Spleen (tissue), 11 donors: ENCODE results near the gene TMEM178B. TPM values are rescaled to one million over a fixed set of nuclear protein-coding genes. Genes with fewer than 3 reads are reported as not detected.

Source experiments
- DNase-seq: peaks from one replicate; pipeline ENCODE4 v3.0.0-alpha.2; 2020
- H3K27ac ChIP-seq, 8 donors: fragments of 200-600 bp; sonication (generic) in 7 of 8; 1 replicate in 4 of 8; 2 replicates in 4 of 8; pipeline versions ENCODE4 v1.5.0 to v1.8.0; 2016 to 2021; ENCODE audit warnings: inconsistent platforms in 4 of 8, mild to moderate bottlenecking in 4 of 8, moderate library complexity in 1 of 8
- H3K27me3 ChIP-seq, 7 donors: fragments of 200-600 bp; sonication (generic) in 6 of 7; replicated peaks in 1 of 7; 1 replicate in 4 of 7; 2 replicates in 3 of 7; pipeline versions ENCODE4 v1.5.0 to v1.8.0; 2016 to 2021; ENCODE audit warnings: inconsistent platforms in 3 of 7, mild to moderate bottlenecking in 1 of 7
- H3K36me3 ChIP-seq, 6 donors: fragments of 200-600 bp; sonication (generic) in 5 of 6; 1 replicate in 4 of 6; 2 replicates in 2 of 6; pipeline versions ENCODE4 v1.5.0 to v1.8.0; 2016 to 2021; ENCODE audit warnings: inconsistent platforms in 2 of 6
- H3K4me1 ChIP-seq, 6 donors: fragments of 200-600 bp; sonication (generic) in 5 of 6; 1 replicate in 3 of 6; 2 replicates in 3 of 6; pipeline versions ENCODE4 v1.5.0 to v1.8.0; 2016 to 2021; ENCODE audit warnings: inconsistent platforms in 3 of 6
- H3K4me3 ChIP-seq, 8 donors: fragments of 200-600 bp; sonication (generic) in 7 of 8; 1 replicate in 4 of 8; 2 replicates in 4 of 8; pipeline versions ENCODE4 v1.5.0 to v1.8.0; 2016 to 2021; ENCODE audit warnings: inconsistent platforms in 4 of 8, mild to moderate bottlenecking in 4 of 8, moderate library complexity in 2 of 8
- H3K9me3 ChIP-seq, 8 donors: fragments of 200-600 bp; sonication (generic) in 7 of 8; 1 replicate in 4 of 8; 2 replicates in 4 of 8; pipeline versions ENCODE4 v1.5.0 to v1.8.0; 2016 to 2021; ENCODE audit warnings: inconsistent platforms in 4 of 8
- CTCF ChIP-seq, 11 experiments: fragments of 200-600 bp in 7 of 11; fragments of 450-650 bp in 4 of 11; sonication (generic) in 4 of 11; IDR thresholded peaks in 8 of 11; conservative IDR thresholded peaks in 3 of 11; 1 replicate in 7 of 11; 2 replicates in 4 of 11; pipeline versions ENCODE4 v1.4.0 to v1.8.0; 2016 to 2021; ENCODE audit warnings: antibody characterized with exemption in 11 of 11, inconsistent platforms in 4 of 11, mild to moderate bottlenecking in 1 of 11
- POLR2A ChIP-seq, 3 donors: fragments of 450-650 bp; IDR thresholded peaks; one replicate each; pipeline ENCODE4 v1.5.1; 2017; ENCODE audit warnings: antibody characterized with exemption in 3 of 3, mild to moderate bottlenecking in 1 of 3
- POLR2AphosphoS5 ChIP-seq, 3 donors: sonication (generic); formaldehyde crosslinking; IDR thresholded peaks; one replicate each; pipeline ENCODE4 v1.5.1; 2017; ENCODE audit warnings: antibody characterized with exemption in 3 of 3
- WGBS, 5 donors: extraction: QIAGEN DNeasy Blood & Tissue Kit in 3 of 5; methylation state at CpG; one replicate each; pipeline versions ENCODE4 v1.1.5 to v1.1.7; 2013 to 2018; 5-methylcytosine and 5-hydroxymethylcytosine counted together
- intact Hi-C: fragments of 100-400 bp; cut with DNase I; formaldehyde crosslinking; loops from one replicate; pipeline ENCODE4 v1.15.0; 2023; ENCODE audit warnings: low total_unique reads
- polyA plus RNA-seq, 3 donors: library from polyadenylated mRNA; stranded (reverse); fragments of 200-250 nt; gene quantifications; one replicate each; pipeline ENCODE4 v1.2.1, GENCODE V29; 2013
- total RNA-seq, 7 donors: library from RNA; depleted of rRNA in 3 of 7; stranded (reverse); fragments of >200 nt in 3 of 7; fragmentation: NEBNext Ultra II Directional in 4 of 7; extraction: Animal tissue kit (Norgen Biotek cat#: 25700) in 4 of 7; gene quantifications; one replicate each; pipeline versions ENCODE4 v1.1.0 to v1.2.1, GENCODE V29; 2016 to 2021
- donor health status: healthy with polysubstance abuse.
- donor health status: DM: no; HTN: no; CAD: no; lungs with moderate emphysema.
- donor health status: DM: no; HTN: no; CAD: no.
- donor health status: Bipolar disorder and iron deficiency.
- donor health status: healthy.
- donor health status: DM: no; HTN: no; CAD: no.
- donor health status: DM: yes; HTN: yes; CAD: no.

Gene TMEM178B
- total and polyA plus RNA-seq, 10 donors = 0.35 to 5.5 (median 1.3) TPM

GRCh38 chr7:141370650-141371049, 296.8 kb downstream of the TMEM178B start:
- no peaks in the 10 kb centered on the region for H3K9me3 ChIP-seq
- H3K4me1 ChIP-seq = no peaks in the 10 kb centered on the region
- H3K27ac ChIP-seq = no peak overlapping the region
- DNase-seq = no peak
- H3K27me3 ChIP-seq = no peaks in the 10 kb centered on the region
- intact Hi-C loops = no loop called here
- H3K4me3 ChIP-seq = no peak overlapping the region
- TF ChIP-seq POLR2AphosphoS5 (IDR thresholded peaks at IDR 0.05) = no peak
- no peaks in the 10 kb centered on the region for H3K36me3 ChIP-seq
- 86 to 98% (median 93%) methylated on average over 4 to 5 of the region's 5 CpGs for WGBS, 5 donors

- TF ChIP-seq POLR2AphosphoS5 (IDR thresholded peaks at IDR 0.05) = no peak
- TF ChIP-seq POLR2A (IDR thresholded peaks at IDR 0.05) = no peak
- no peak for TF ChIP-seq CTCF (IDR thresholded peaks at IDR 0.05 in 8 of 11, conservative IDR thresholded peaks at IDR 0.05 in 3 of 11)
- H3K4me1 ChIP-seq = no peaks in the 10 kb centered on the region
- H3K27me3 ChIP-seq = no peaks in the 10 kb centered on the region
- H3K4me3 ChIP-seq = no peak overlapping the region
- WGBS, 5 donors = 91 to 97% (median 95%) methylated on average over 9 of the region's 9 CpGs
- peaks cover 0 to 3% (median 0%) of the 10 kb centered on the region in 8 donors for H3K9me3 ChIP-seq
- DNase-seq = no peak
- intact Hi-C loops = no loop called here
- H3K27ac ChIP-seq = no peak overlapping the region
- no peaks in the 10 kb centered on the region for H3K36me3 ChIP-seq
These were observed 300.6 kb downstream of the TMEM178B start for GRCh38 chr7:141374425-141374824.

GRCh38 chr7:141375442-141375841, 301.6 kb downstream of the TMEM178B start:
- Histone ChIP-seq H3K36me3 (no peaks in the 10 kb centered on the region), H3K4me3 (no peak overlapping the region), H3K4me1 (no peaks in the 10 kb centered on the region), H3K27me3 (no peaks in the 10 kb centered on the region), H3K27ac (no peak overlapping the region), H3K9me3 (peaks cover 0 to 3% (median 0%) of the 10 kb centered on the region in 8 donors)
- TF ChIP-seq POLR2A (IDR thresholded peaks at IDR 0.05) (no peak), POLR2AphosphoS5 (IDR thresholded peaks at IDR 0.05) (no peak), CTCF (IDR thresholded peaks at IDR 0.05 in 8 of 11, conservative IDR thresholded peaks at IDR 0.05 in 3 of 11) (no peak)
- DNase-seq = no peak
- intact Hi-C loops = no loop called here
- WGBS, 5 donors = 57 to 71% (median 63%) methylated on average over 2 of the region's 2 CpGs

GRCh38 chr7:141377906-141378305, 304.0 kb downstream of the TMEM178B start:
- WGBS, 5 donors = 63 to 80% (median 73%) methylated on average over 4 of the region's 4 CpGs
- H3K4me3 ChIP-seq = no peak overlapping the region
- DNase-seq = no peak
- H3K9me3 ChIP-seq = peaks cover 0 to 3% (median 0%) of the 10 kb centered on the region in 8 donors
- TF ChIP-seq CTCF (IDR thresholded peaks at IDR 0.05 in 8 of 11, conservative IDR thresholded peaks at IDR 0.05 in 3 of 11) (no peak), POLR2A (IDR thresholded peaks at IDR 0.05) (no peak), POLR2AphosphoS5 (IDR thresholded peaks at IDR 0.05) (no peak)
- intact Hi-C loops = no loop called here
- no peaks in the 10 kb centered on the region for H3K36me3 ChIP-seq
- no peaks in the 10 kb centered on the region for H3K27me3 ChIP-seq
- H3K4me1 ChIP-seq = no peaks in the 10 kb centered on the region
- H3K27ac ChIP-seq = no peak overlapping the region

GRCh38 chr7:141378405-141378804, 304.5 kb downstream of the TMEM178B start:
- Histone ChIP-seq H3K36me3 (no peaks in the 10 kb centered on the region), H3K9me3 (peaks cover 0 to 3% (median 0%) of the 10 kb centered on the region in 8 donors), H3K4me3 (no peak overlapping the region), H3K4me1 (no peaks in the 10 kb centered on the region), H3K27me3 (no peaks in the 10 kb centered on the region), H3K27ac (no peak overlapping the region)
- TF ChIP-seq CTCF (IDR thresholded peaks at IDR 0.05 in 8 of 11, conservative IDR thresholded peaks at IDR 0.05 in 3 of 11) = no peak
- TF ChIP-seq POLR2AphosphoS5 (IDR thresholded peaks at IDR 0.05) = no peak
- WGBS, 5 donors = 94 to 97% (median 95%) methylated on average over 2 of the region's 2 CpGs
- intact Hi-C loops = no loop called here
- DNase-seq = no peak
